Skin epidermis (tissue), 12 donors: Measurements from ENCODE around the gene PATJ.
A peak's percentile ranks its signal among the peaks of the same experiment; 100 is the strongest.
"Not testable (repeated sequence)": the region's sequence is repeated elsewhere in the genome, so short reads cannot be mapped to it uniquely, and the experiment has no call there.

Experiments
- H3K27ac ChIP-seq, 21 experiments: fragments of 200-600 bp; sonication (generic) in 11 of 21; one replicate each; pipeline ENCODE4 v1.5.0; 2020; ENCODE audit warnings: mild to moderate bottlenecking in 3 of 21, inconsistent platforms in 2 of 21, moderate library complexity in 2 of 21
- H3K4me3 ChIP-seq, 7 experiments: fragments of 200-600 bp; sonication (generic) in 2 of 7; one replicate each; pipeline ENCODE4 v1.5.0; 2020; ENCODE audit warnings: inconsistent platforms in 2 of 7, mild to moderate bottlenecking in 2 of 7, moderate library complexity in 1 of 7

The PATJ gene

DNA sequence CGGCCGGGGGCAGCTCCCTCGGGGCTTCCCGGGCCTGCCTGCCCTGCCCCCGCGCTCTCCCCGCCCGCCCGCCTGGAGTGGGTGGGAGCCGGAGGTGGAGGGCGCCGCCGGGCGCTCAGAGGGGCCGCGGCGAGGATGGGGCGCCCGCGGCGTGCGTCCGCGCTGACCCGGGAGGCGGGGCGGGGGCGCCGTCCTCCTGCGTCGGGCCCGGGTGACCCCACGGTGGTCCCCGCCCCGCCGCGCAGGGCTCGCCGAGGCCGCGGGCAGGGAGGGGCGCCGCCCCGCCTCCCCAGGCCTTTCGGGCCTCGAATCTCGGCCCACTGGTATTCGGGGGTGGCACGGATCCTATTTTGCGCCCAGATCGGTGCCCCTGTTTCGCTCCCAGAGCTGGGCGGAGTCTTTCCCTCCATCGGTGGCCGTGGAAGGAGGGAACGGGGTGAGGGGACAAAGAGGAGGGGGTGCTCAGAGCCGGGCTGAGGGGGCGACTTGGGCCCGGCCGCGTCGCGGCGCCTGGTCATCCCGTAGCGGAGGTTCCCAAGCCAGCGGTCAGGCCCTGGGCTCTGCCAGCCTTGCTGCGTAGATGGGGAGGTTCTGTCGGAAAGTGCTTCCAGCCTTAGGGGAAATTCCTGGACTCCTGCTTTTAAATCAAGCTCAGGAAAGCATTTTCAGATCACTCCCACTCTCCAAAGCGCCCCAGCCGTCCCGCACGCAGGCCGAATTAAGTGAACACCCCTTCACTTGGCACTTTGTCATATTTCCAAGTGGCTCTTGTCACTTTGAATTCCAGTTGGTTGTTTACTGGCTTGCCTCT lies 545 bp downstream of the PATJ start:
- Histone ChIP-seq H3K4me3 (peak overlapping the region; percentile 71 to 91 (median 81)), H3K27ac (peak overlapping the region; percentile 76 to 98 (median 91))

GRCh38 chr1:61743431-61743705 lies 1.1 kb downstream of the PATJ start:
- peak overlapping the region in 17 of 21 experiments; percentile 76 to 98 (median 94) for H3K27ac ChIP-seq
- peak overlapping the region; percentile 71 to 91 (median 81) for H3K4me3 ChIP-seq

GRCh38 chr1:61743716-61744580 lies 1.7 kb downstream of the PATJ start:
- Histone ChIP-seq H3K27ac (peak overlapping the region in 3 of 21 experiments; percentile 80 to 97 (median 96)), H3K4me3 (peak overlapping the region in 3 of 7 experiments; percentile 79 to 81 (median 80))

- H3K4me3 ChIP-seq = no peak overlapping the region
- peak overlapping the region in 3 of 21 experiments; percentile 9 to 49 (median 35) for H3K27ac ChIP-seq
Measured at GRCh38 chr1:61746813-61747212, 4.5 kb downstream of the PATJ start.

DNA sequence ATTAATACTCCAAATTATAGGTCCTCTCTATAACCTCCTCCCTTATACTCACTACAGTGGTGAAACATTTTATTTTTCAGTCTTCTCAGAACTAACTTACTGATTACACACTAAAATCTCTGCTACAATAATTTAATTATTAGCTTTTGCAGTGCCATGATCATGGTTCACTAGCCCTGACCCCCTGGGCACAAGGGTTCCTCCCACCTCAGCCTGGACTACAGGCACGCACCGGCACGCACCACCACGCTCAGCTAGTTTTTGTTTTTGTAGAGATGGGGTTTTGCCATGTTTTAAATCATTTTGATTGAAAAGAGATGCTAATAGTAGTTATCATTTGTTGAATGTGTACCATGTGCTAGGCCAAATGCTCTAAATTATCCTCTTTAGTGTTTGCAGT lies 6.3 kb downstream of the PATJ start:
- no peak overlapping the region for H3K4me3 ChIP-seq
- no peak overlapping the region for H3K27ac ChIP-seq

GRCh38 chr1:61749574-61749973 lies 7.3 kb downstream of the PATJ start:
- no peak overlapping the region for H3K27ac ChIP-seq
- H3K4me3 ChIP-seq = no peak overlapping the region

DNA sequence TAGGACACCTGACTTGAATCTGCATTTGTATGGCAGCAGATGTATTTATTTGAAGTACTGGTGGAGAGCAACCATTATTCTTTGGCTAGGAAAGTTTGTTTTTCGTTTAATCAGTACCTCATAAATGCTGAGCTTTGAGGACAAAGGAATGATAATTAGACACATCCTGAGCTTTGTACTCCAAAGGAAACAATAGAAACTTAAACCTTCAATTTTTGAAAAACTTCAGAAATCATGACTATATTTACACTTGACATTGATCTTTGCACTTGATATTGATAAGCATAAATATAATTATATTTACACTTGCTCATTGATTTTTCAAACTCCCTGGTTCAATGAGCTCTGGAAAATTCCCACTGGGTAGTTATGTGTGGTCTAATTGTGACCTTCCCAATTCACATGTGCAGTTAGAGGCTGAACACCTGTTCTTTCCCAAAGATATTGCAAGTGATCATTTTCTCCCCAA lies 10.7 kb downstream of the PATJ start:
- no peak overlapping the region for H3K4me3 ChIP-seq
- H3K27ac ChIP-seq = no peak overlapping the region

DNA sequence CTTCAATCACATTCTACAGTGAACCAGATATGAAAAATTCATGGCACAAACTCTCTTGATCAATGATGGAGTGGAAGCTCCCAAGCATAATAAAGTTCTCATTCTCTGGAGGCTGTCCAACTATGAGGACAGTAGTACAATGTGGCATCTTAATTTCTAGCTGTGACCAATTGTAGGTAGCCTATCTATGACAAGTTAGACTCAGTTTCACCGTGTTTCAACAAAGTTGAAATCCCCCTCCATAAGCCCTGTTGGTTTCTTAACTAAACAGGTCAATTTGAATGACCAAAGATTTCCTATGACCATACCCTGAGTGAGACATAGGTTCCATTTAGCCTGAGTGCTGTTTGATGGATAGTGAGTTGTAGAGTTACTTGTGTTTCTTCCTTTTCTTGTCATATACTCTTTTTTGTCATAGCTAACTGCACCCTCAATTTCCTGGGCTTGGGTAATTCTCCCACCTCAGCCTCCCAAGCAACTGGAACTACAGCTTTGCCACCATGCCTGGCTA lies 11.8 kb downstream of the PATJ start:
- Histone ChIP-seq H3K27ac (no peak overlapping the region), H3K4me3 (no peak overlapping the region)

GRCh38 chr1:61754545-61754944 lies 12.3 kb downstream of the PATJ start:
- Histone ChIP-seq H3K27ac (no peak overlapping the region), H3K4me3 (no peak overlapping the region)

GRCh38 chr1:61756773-61757172 lies 14.5 kb downstream of the PATJ start:
- no peak overlapping the region for H3K27ac ChIP-seq

DNA sequence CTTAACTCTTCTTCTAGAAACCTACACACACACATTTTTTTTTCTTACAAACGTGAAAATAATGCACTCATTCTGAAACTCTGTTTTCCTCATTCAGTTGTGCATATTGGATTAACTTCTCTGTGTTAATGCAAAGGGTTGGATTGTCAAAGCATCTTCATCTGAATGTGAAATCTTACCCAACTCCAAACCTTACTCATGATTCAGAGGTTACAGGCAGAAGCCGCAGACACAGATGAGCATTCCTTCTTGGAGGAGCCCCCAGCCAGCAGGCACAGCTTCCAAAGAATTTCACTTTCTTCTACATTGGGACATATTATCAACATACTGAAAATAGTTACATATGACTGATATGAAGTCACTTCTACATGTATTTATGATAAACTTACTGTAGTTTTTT lies 15.7 kb downstream of the PATJ start:
- H3K4me3 ChIP-seq = no peak overlapping the region
- no peak overlapping the region for H3K27ac ChIP-seq

More at GRCh38 chr1:61756773-61757172, 14.5 kb downstream of the PATJ start:
- no peak overlapping the region for H3K4me3 ChIP-seq

- no peak overlapping the region for H3K4me3 ChIP-seq
- no peak overlapping the region for H3K27ac ChIP-seq
Measured at GRCh38 chr1:61770131-61770530, 27.9 kb downstream of the PATJ start.

DNA sequence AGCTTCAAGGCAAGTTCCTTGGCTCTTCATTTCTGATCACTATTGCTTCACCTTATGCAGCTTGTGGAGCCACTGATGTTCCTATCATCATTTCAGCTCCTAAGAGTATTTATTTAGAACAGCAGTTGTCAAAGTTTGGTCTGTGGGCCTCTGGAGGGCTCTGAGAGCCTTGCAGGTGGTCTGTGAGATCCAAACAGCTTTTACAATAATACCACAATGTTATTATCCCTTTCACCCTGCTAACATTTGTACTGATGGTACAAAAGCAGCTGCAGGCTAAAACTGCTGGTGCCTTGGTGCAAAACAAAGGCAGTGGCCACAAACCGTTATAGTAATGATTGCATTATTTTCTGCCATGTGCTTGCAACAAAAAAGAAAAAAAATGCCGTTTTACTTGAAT lies 33.8 kb downstream of the PATJ start:
- Histone ChIP-seq H3K27ac (no peak overlapping the region), H3K4me3 (no peak overlapping the region)

DNA sequence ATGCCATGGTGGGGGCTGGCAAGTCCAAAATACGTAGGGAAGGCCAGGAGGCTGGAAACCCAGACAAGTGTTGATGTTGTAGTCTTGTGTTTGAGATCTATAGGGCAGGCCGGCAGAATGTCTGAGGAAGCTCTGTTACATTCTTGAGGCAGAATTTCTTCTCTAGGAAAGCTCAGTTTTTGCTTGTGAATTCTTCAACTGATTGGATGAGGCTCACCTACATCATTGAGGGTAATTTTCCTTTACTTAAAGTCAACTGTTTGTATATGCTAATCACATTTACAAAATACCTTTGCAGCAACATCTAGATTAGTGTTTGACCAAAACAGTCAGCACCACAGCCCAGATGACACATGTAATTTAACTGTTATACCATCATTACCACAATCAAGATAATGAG lies 37.0 kb downstream of the PATJ start:
- H3K4me3 ChIP-seq = no peak overlapping the region

GRCh38 chr1:61781151-61781550 lies 38.9 kb downstream of the PATJ start:
- H3K27ac ChIP-seq = no peak overlapping the region
- no peak overlapping the region for H3K4me3 ChIP-seq

More for the DNA sequence above, 37.0 kb downstream of the PATJ start:
- H3K27ac ChIP-seq = no peak overlapping the region

DNA sequence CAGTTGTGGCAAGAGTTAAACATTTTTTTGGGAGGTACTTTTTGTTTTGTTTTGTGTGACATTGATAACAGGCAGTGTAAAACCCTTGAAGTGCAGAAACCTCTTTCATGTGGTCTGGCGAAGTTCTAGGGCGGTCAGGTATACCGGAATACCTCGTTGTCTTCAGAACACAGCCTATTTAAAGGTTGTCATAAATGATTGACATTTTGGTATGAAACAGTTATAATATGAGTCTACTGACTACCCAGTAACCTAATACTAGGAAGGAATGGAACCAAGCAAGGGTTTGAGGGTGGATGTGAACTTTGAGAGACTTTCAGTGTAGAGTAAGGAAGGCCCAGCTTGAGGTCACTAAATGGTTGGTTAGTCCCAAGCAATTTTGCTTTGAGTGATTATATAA lies 40.5 kb downstream of the PATJ start:
- Histone ChIP-seq H3K27ac (peak overlapping the region in 3 of 21 experiments; percentile 20 to 63 (median 55)), H3K4me3 (no peak overlapping the region)

DNA sequence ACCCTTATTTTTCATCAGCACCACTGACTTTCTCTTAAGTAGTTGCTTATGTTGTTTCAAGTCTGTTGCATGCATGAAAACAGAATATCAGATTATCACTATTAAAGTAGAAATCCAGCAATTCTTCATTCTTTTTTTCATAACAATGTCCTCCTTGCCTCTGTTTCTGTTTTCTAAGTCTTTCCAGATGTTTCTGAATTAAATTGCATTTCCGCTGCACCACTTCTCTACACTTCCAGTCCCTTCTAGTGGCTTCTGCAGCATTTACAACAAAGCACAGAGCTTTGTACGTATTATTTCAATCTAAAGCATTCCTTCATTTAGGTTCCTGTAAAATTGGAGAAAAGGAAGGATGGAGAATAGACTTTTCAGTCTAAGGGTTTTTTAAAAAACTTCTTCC lies 42.4 kb downstream of the PATJ start:
- no peak overlapping the region for H3K4me3 ChIP-seq
- H3K27ac ChIP-seq = no peak overlapping the region

DNA sequence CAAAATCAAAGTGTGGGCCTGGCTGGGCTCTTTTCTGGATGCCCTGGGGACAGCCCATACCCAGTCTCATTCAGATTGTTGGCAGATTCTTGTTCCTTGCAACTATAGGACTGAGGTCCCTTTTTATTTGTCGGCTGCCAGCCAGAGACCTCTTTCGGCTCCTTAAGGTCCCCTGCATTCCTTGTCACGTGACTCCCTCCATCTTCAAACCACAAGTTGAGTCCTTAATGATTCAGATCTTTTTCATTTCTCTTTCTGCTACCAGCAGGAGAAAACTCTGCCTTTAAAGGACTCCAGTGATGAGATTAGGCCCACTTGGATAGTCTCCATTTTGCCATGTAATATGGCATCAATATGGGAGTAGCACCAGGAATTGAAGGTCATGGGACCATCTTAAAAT lies 48.6 kb downstream of the PATJ start:
- H3K27ac ChIP-seq = no peak overlapping the region

DNA sequence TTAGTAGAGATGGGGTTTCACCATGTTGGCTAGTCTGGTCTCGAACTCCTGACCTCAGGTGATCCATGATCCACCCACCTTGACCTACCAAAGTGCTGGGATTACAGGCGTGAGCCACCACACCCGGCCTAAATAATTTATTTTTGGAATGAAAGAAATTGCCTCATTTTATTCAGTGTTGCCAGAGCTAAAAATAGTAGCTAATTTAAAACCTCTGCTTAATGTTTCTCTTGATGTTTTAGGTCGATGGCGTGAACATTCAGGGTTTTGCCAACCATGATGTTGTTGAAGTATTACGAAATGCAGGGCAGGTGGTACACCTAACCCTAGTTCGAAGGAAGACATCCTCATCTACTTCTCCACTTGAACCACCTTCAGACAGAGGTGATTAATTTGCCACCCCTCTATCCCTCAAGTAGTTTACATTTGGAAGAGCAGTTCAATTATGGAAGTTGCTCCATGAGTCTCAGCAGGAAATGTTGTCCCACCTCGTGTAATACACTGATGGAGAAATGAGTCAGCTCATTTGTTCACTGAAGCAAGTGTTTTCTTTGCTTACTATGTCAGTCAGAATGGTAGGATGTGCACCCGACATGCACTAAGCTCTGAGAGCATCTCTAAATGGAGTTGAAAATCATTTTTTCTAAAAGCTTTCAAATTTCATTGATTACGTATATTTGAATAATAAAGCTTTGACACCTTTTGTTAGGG lies 54.9 kb downstream of the PATJ start:
- no peak overlapping the region for H3K4me3 ChIP-seq
- no peak overlapping the region for H3K27ac ChIP-seq

More for the DNA sequence above, 48.6 kb downstream of the PATJ start:
- H3K4me3 ChIP-seq = no peak overlapping the region

GRCh38 chr1:61801047-61801446 lies 58.8 kb downstream of the PATJ start:
- not testable (repeated sequence) for H3K27ac ChIP-seq, H3K4me3 ChIP-seq
